Neural progenitor cell (in vitro differentiated cells): ENCODE measurements around the gene CRHR2.

Source experiments
- CTCF ChIP-seq: fragments of 200-600 bp; sonication (generic); IDR thresholded peaks from 2 replicates; pipeline ENCODE4 v1.5.1; 2017; ENCODE audit warnings: antibody characterized with exemption, mild to moderate bottlenecking
- EZH2 ChIP-seq: fragments of 200-600 bp; sonication (generic); IDR thresholded peaks from 2 replicates; pipeline ENCODE4 v1.6.1; 2017; ENCODE audit warnings: antibody characterized with exemption, mild to moderate bottlenecking, moderate library complexity
- EZH2phosphoT487 ChIP-seq: fragments of 200-600 bp; sonication (generic); IDR thresholded peaks from 2 replicates; pipeline ENCODE4 v1.6.1; 2017; ENCODE audit warnings: antibody characterized with exemption

DNA sequence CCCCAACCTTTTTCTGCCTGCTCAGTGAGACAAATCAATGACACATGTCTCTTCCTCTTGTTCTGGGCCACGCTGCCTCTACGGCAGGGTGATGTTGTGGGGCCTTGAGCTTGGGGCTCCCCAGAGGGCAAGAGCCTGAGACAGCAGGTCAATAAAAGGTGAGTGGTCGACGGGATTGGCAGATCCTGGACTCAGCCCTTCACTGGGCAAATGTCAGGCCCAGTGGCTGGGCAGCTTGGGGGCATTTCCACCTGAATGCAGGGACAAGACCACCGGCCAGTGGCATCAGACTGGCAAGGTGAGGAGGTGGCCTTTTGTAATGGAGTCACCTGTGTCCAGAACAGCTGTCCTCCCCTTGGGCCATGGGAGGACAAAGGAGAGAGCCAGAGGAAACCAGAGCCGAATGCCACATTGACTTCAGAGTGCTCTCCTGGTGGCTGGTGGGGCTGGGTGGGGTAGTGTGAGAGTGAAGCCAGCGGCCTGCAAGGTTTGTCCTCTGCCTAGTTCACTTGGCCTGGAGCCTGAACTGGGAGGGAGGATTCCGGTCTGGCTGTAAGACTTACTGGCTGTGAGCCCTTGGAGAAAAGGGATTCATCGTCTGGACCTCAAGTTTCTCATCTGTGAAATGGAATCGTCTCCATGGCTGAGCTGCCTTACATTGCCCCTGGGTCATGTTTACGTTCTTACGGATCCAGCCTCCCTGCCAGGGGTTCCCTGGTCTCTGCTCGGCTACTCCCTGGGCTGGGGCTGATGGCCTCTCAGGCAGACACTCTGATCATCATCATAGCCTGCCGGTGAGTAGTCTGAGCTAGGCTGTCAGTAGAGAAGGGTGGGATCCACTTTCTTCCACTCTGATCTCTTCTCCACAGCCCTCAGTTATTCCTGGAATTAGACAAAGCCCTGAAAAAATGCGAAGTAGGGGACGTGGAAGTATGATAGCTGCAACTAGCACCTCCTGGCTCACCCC lies 25.4 kb upstream of the CRHR2 start:
- TF ChIP-seq CTCF, result no peak
- TF ChIP-seq EZH2, result no peak
- no peak for TF ChIP-seq EZH2phosphoT487
